ENCODE data around the gene TSPEAR. TPM values are rescaled to one million over a fixed set of nuclear protein-coding genes. Genes with fewer than 3 reads are reported as not detected.

TSPEAR gene
- total and polyA plus RNA-seq, 2 donors (not counting 1 experiment from before 2014, with no cell fraction given): not detected

DNA sequence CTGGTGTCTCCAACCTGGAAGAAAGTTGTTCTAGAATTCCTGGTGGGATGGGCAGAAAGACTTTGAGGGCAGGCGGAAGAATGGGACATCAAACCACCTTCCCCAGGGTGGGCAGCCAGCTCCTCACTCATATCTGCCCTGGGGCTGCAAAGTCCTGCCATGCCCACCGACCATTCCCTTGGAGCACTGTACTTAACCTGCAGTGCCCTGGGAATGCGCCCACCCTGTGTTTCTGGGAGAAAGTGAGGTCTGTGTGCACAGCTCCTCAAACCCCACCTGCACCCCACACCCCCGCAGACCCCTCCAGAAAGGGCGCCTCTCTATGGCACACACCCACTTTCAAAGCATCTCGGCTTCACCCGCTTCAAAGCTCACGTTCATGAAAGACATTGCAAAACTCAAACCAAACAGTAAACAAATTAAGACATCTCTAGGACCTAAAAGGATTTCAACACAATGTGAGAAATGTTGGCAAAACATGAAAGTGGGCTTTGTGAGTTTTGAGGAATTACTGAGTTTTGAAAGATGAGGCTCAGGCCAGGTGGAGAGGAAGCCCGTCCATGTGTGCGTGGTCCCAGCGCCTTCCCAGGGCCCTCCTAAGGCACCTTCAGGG, 196.5 kb downstream of the TSPEAR start:
- TF ChIP-seq, protein P1, sequence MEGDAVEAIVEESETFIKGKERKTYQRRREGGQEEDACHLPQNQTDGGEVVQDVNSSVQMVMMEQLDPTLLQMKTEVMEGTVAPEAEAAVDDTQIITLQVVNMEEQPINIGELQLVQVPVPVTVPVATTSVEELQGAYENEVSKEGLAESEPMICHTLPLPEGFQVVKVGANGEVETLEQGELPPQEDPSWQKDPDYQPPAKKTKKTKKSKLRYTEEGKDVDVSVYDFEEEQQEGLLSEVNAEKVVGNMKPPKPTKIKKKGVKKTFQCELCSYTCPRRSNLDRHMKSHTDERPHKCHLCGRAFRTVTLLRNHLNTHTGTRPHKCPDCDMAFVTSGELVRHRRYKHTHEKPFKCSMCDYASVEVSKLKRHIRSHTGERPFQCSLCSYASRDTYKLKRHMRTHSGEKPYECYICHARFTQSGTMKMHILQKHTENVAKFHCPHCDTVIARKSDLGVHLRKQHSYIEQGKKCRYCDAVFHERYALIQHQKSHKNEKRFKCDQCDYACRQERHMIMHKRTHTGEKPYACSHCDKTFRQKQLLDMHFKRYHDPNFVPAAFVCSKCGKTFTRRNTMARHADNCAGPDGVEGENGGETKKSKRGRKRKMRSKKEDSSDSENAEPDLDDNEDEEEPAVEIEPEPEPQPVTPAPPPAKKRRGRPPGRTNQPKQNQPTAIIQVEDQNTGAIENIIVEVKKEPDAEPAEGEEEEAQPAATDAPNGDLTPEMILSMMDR (IDR thresholded peaks at IDR 0.05): no peak
- ChIA-PET POLR2A (no interaction called here), CTCF (interaction anchor here (1.1 kb wide), 1 partner anchor 278 kb away, joined by 6 read pairs; no protein-coding TSS in a partner anchor)
- Histone ChIP-seq H2AFZ (ENCODE audit: insufficient read depth, low read depth, low read length, poor library complexity, severe bottlenecking) (no peak overlapping the region), H3K9me3 (ENCODE audit: control extremely low read depth in 1 of 3, control insufficient read depth in 2 of 3, insufficient read depth in 1 of 3, low read length in 2 of 3) (peaks cover 0 to 6% (median 0%) of the 10 kb centered on the region in 3 donors), H3K4me3 (ENCODE audit: control extremely low read depth in 1 of 5, extremely low read depth in 1 of 5, insufficient read depth in 1 of 5, low read depth in 2 of 5, low read length in 4 of 5) (no peak overlapping the region), H4K20me1 (ENCODE audit: control insufficient read depth, insufficient read depth, low read length, poor library complexity, severe bottlenecking) (no peaks in the 10 kb centered on the region), H3K27ac (ENCODE audit: low read length in 2 of 2) (no peak overlapping the region), H3K9ac (ENCODE audit: low read length) (no peak overlapping the region), H3K27me3 (replicated peaks in 1 of 4; ENCODE audit: control extremely low read depth in 1 of 4, control insufficient read depth in 3 of 4, insufficient read depth in 4 of 4, low read length in 3 of 4) (peaks cover 0 to 6% (median 0%) of the 10 kb centered on the region in 4 experiments), H3K4me2 (replicated peaks; ENCODE audit: low read depth, low read length, poor library complexity, severe bottlenecking) (no peak overlapping the region), H3K36me3 (replicated peaks in 1 of 2; ENCODE audit: control extremely low read depth in 1 of 2, control insufficient read depth in 1 of 2, extremely low read depth in 1 of 2, insufficient read depth in 2 of 2, low read length in 1 of 2) (no peaks in the 10 kb centered on the region), H3K4me1 (ENCODE audit: control insufficient read depth in 2 of 2, insufficient read depth in 2 of 2, low read length in 2 of 2) (peaks cover 9 to 11% of the 10 kb centered on the region in 2 donors), H3K79me2 (ENCODE audit: control insufficient read depth, insufficient read depth, low read length) (no peaks in the 10 kb centered on the region)
- Mint-ChIP-seq H3K27me3 (peaks cover under 1% of the 10 kb centered on the region), H3K4me3 (no peak overlapping the region), H3K4me1 (peaks cover 5% of the 10 kb centered on the region), H3K9me3 (ENCODE audit: insufficient read depth) (no peaks in the 10 kb centered on the region), H3K27ac (no peak overlapping the region)
- WGBS (ENCODE audit: insufficient coverage): 92% methylated on average over 7 of the region's 11 CpGs
- ATAC-seq (ENCODE audit: low read depth) (no peak), DNase-seq (no peak)
- intact Hi-C loops (cut with micrococcal nuclease): loop anchor here (5.0 kb wide), 1 partner anchor 417 kb away; no protein-coding TSS in a partner anchor

DNA sequence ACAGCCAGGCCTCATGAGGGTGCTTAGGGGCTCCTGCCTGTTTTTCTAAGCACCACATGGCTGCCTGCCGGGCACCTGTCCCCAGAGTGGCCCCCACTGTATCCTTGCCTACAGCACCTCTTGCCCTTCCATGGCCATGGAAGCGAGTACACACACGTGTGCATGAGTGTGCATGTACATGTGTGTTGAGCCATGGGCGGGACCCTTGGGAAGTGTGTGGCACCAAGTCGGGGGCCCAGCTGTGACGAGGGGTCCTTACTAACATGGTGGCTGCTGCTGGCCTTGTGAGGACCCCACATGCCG, 197.2 kb downstream of the TSPEAR start:
- Histone ChIP-seq H3K27me3 (replicated peaks in 1 of 4; ENCODE audit: control extremely low read depth in 1 of 4, control insufficient read depth in 3 of 4, insufficient read depth in 4 of 4, low read length in 3 of 4) (peaks cover 0 to 9% (median 2%) of the 10 kb centered on the region in 4 experiments), H3K27ac (ENCODE audit: low read length in 2 of 2) (no peak overlapping the region), H2AFZ (ENCODE audit: insufficient read depth, low read depth, low read length, poor library complexity, severe bottlenecking) (no peak overlapping the region), H4K20me1 (ENCODE audit: control insufficient read depth, insufficient read depth, low read length, poor library complexity, severe bottlenecking) (no peaks in the 10 kb centered on the region), H3K36me3 (replicated peaks in 1 of 2; ENCODE audit: control extremely low read depth in 1 of 2, control insufficient read depth in 1 of 2, extremely low read depth in 1 of 2, insufficient read depth in 2 of 2, low read length in 1 of 2) (no peaks in the 10 kb centered on the region), H3K9ac (ENCODE audit: low read length) (no peak overlapping the region), H3K4me1 (ENCODE audit: control insufficient read depth in 2 of 2, insufficient read depth in 2 of 2, low read length in 2 of 2) (peaks cover 9 to 11% of the 10 kb centered on the region in 2 donors), H3K4me3 (ENCODE audit: control extremely low read depth in 1 of 5, extremely low read depth in 1 of 5, insufficient read depth in 1 of 5, low read depth in 2 of 5, low read length in 4 of 5) (no peak overlapping the region), H3K9me3 (ENCODE audit: control extremely low read depth in 1 of 3, control insufficient read depth in 2 of 3, insufficient read depth in 1 of 3, low read length in 2 of 3) (peaks cover 0 to 10% (median 0%) of the 10 kb centered on the region in 3 donors), H3K79me2 (ENCODE audit: control insufficient read depth, insufficient read depth, low read length) (no peaks in the 10 kb centered on the region), H3K4me2 (replicated peaks; ENCODE audit: low read depth, low read length, poor library complexity, severe bottlenecking) (no peak overlapping the region)
- Mint-ChIP-seq H3K9me3 (ENCODE audit: insufficient read depth) (no peaks in the 10 kb centered on the region), H3K27me3 (peaks cover 4% of the 10 kb centered on the region), H3K4me3 (no peak overlapping the region), H3K4me1 (peaks cover 7% of the 10 kb centered on the region), H3K27ac (no peak overlapping the region)
- ChIA-PET CTCF (interaction anchor here (1.1 kb wide), 1 partner anchor 279 kb away, joined by 6 read pairs; no protein-coding TSS in a partner anchor), POLR2A (no interaction called here)
- ATAC-seq (ENCODE audit: low read depth) (no peak), DNase-seq (no peak)
- WGBS (ENCODE audit: insufficient coverage): 98% methylated on average over 7 of the region's 7 CpGs
- intact Hi-C loops (cut with micrococcal nuclease): loop anchor here (5.0 kb wide), 1 partner anchor 418 kb away; no protein-coding TSS in a partner anchor
- TF ChIP-seq EZH2 (IDR thresholded peaks at IDR 0.05; ENCODE audit: borderline replicate concordance, insufficient read depth, low read depth, low read length, poor library complexity, severe bottlenecking): no peak
- TF ChIP-seq, protein P1 (IDR thresholded peaks at IDR 0.05): no peak

Data from B cell (primary cell).